Suppressor macrophage (primary cell): ENCODE data around the gene TMED9.
"Not testable (repeated sequence)": the region's sequence is repeated elsewhere in the genome, so short reads cannot be mapped to it uniquely, and the experiment has no call there.

ENCODE experiments used
- DNase-seq, 4 experiments: peaks; one replicate each; pipeline ENCODE4 v3.0.0-alpha.2; 2020 to 2022

The TMED9 gene

GRCh38 chr5:177607115-177607451 is 15.1 kb downstream of the TMED9 start:
- DNase-seq, result no peak

GRCh38 chr5:177607452-177608192 is 15.6 kb downstream of the TMED9 start:
- peak; percentile 71 to 87 (median 78) for DNase-seq

- DNase-seq, result no peak
Observed at GRCh38 chr5:177608243-177609075, 16.5 kb downstream of the TMED9 start.

DNA sequence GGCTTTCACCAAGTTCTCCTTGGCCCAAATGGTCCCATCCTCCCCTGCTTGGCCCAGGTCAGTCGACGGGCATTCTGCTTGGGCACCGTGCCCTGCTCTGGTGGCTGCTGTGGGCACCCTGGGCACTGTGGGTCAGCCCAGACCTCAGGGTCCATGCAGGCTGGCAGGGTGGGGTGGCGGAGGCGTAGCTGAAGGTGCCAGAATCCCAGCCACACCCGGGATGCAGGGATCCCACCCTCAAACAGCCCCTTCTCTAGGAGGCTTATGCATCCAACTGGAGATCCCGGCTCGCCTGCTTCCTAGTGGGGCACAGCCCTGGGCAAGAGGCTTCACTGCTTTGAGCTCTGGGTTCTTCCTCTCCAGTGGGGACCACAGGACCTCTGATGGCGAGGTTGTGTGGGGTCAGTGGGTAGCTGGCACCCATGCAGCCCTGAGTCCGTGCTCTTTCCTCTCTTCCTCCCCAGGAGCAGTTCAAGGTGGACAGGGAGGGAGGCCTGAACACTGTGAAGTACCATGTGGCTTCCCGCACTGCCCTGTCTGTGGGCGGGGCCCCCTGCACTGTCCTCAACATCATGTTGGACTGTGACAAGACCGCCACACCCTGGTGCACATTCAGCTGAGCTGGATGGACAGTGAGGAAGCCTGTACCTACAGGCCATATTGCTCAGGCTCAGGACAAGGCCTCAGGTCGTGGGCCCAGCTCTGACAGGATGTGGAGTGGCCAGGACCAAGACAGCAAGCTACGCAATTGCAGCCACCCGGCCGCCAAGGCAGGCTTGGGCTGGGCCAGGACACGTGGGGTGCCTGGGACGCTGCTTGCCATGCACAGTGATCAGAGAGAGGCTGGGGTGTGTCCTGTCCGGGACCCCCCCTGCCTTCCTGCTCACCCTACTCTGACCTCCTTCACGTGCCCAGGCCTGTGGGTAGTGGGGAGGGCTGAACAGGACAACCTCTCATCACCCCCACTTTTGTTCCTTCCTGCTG is 17.4 kb downstream of the TMED9 start:
- no peak for DNase-seq

DNA sequence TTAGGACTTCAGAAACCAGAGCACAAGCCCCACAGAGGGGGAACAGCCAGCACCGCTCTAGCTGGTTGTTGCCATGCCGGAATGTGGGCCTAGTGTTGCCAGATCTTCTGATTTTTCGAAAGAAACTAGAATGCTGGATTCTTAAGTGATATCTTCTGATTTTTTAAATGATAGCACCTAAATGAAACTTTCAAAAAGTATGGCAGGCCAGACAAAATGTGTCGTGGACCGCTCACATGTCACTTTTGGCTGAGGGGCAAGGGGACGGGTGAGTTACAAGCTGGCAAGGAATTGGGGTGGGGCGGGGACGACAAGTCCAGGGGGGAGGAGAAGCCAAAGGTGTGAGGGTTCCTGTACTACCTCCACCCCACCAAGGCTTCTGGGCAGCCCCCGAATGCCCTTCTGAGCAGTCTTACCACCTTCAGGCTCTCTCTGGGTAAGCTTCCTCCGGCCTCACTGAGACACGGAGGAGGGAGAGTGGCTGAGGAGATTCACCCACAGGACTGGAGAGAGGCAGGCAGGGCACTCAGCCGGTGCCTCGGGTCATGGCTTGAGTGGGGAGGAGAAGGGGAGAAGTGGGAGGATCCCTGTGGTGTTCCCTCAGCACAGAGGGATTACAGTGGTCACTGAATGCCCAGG is 18.2 kb downstream of the TMED9 start:
- no peak for DNase-seq

DNA sequence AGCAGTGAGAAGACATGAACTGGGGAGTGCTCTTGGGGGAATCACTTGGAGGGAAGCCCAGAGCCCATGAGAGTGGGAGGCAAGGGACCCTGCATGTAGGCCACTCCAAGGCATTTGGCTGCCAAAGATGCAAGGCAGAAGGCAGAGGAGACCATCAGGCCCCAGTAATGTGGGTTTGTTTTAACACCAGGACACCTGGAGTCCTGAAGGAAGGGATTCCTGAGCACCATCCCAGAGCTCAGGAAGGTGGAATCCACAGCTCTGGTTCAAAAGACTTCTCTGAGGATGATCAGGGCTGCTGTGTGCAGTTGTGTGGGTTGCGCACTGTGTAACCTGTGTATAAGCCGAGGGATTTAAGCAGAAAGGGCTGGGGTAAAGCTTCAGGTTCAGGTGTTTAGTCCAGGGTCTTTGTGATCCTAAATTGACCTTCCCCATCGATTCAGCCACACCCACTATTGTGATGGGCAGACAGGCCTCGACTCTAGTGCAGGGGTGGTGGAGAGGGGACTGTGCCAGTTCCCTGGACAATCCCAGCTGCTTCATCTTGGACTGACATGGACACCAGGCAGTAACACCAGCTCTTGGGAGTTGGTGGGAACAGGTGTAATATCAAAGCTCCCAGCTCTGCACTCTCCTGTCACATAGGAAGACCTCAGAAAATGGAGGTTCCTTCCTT is 18.9 kb downstream of the TMED9 start:
- no peak for DNase-seq

DNA sequence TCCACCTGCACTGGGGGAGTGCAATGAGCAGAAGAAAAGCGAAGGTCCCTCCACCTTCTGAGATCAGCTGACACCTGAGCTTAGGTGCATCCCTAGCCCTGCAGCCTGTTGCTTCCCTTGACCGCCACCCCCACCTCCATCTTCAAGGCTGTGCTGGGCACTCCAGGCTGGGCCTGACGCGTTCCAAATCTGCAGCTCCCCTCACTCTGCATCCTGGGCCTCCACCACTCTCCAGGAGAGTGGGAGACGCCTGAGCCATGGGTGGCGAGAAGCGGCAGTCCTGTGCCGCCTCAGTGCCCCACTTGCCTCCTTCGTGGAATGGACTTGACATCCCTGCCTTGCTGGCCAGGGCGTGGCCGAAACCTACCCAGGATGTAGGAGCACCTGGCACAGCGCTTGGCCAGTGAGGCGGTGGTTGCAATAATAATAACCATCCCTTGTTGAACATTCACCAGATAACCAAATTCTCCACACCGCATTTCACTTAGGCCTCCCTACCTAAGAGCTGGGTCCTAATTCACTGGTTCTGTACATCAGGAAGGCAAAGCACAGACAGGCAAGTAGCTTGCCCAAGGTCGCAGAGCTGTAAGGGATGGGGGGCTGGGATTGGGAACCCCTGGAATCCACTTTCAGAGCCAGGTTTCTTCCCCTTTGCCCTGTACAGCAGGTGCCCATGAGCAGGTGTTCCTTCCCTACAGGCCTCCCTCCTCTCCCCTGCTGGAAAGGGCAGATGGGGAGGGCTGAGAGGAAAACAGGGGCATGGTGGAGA is 19.6 kb downstream of the TMED9 start:
- no peak for DNase-seq

- DNase-seq, result no peak
Observed at GRCh38 chr5:177612215-177612673, 20.2 kb downstream of the TMED9 start.

DNA sequence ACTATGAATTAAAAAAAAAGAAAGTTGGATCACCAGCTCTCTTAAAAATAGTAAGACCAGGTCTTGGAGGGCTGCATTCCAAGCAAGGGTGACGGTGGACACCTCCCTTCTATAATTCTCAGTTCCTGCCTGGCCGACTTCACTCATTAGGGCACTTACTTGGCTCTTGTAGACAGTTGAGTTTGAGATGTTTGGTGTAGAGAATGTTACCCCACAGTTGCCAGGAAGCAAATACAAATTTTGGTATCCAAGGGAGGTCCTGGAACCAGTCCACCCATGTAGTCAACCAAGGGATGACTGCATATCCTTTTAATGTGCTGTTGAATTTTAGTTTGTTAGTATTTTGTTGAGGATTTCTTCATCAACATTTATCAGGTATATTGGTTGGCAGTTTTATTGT is 28.6 kb downstream of the TMED9 start:
- no peak for DNase-seq

- not testable (repeated sequence) for DNase-seq
Observed at GRCh38 chr5:177624172-177624571, 32.2 kb downstream of the TMED9 start.

GRCh38 chr5:177630186-177630585 is 38.2 kb downstream of the TMED9 start:
- DNase-seq, result not testable (repeated sequence)

GRCh38 chr5:177634912-177635311 is 42.9 kb downstream of the TMED9 start:
- DNase-seq, result not testable (repeated sequence)

DNA sequence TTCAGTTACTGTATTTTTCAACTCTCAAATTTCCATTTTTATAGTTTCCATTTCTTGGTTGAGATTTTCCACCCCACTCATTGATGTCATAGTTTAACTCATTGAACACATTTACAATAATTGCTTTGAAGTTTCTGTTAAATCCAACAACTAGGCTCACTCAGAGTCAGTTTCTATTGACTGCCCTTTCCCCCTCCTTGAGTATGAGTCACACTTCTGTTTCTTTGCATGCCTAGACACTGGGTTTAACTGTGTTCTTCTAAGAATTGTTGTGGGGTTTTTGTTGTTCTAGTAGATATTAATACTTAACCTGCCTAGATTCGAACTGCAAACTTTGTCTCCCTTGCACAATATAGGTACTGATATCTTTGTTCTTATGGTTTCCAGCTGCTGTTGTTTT is 53.5 kb downstream of the TMED9 start:
- DNase-seq, result not testable (repeated sequence)
